Hepatocyte (in vitro differentiated cells): Measurements from ENCODE around the gene NHS. TPM values are rescaled to one million over a fixed set of nuclear protein-coding genes. Genes with fewer than 3 reads are reported as not detected.

Experiments used
- DNase-seq: peaks from one replicate; pipeline ENCODE4 v3.0.0-alpha.2; 2016; ENCODE audit warnings: low spot score
- H2AFZ ChIP-seq: fragments of 200-600 bp; sonication (generic); 2 replicates; pipeline ENCODE4 v1.6.0; 2016; ENCODE audit warnings: antibody characterized with exemption, mild to moderate bottlenecking
- H3K27ac ChIP-seq: fragments of 200-600 bp; sonication (generic); 2 replicates; pipeline ENCODE4 v1.5.1; 2016; ENCODE audit warnings: mild to moderate bottlenecking
- H3K27me3 ChIP-seq: fragments of 200-600 bp; sonication (generic); 2 replicates; pipeline ENCODE4 v1.6.1; 2016
- H3K36me3 ChIP-seq: fragments of 200-600 bp; sonication (generic); replicated peaks from 2 replicates; pipeline ENCODE4 v1.5.1; 2016; ENCODE audit warnings: low read depth; ENCODE audit not compliant: insufficient read depth
- H3K4me1 ChIP-seq: fragments of 200-600 bp; sonication (generic); 2 replicates; pipeline ENCODE4 v1.5.1; 2016; ENCODE audit warnings: mild to moderate bottlenecking, moderate library complexity; ENCODE audit not compliant: insufficient read depth
- H3K4me2 ChIP-seq: fragments of 200-600 bp; sonication (generic); 2 replicates; pipeline ENCODE4 v1.6.0; 2016
- H3K4me3 ChIP-seq: fragments of 200-600 bp; sonication (generic); 2 replicates; pipeline ENCODE4 v1.5.1; 2016; ENCODE audit warnings: mild to moderate bottlenecking
- H3K79me2 ChIP-seq: fragments of 200-600 bp; sonication (generic); 2 replicates; pipeline ENCODE4 v1.6.0; 2017; ENCODE audit warnings: mild to moderate bottlenecking
- H3K9me2 ChIP-seq: fragments of 200-600 bp; sonication (generic); replicated peaks from 2 replicates; pipeline ENCODE4 v1.6.0; 2017; ENCODE audit warnings: mild to moderate bottlenecking; ENCODE audit not compliant: insufficient read depth
- H3K9me3 ChIP-seq: fragments of 200-600 bp; sonication (generic); 2 replicates; pipeline ENCODE4 v1.5.1; 2016; ENCODE audit warnings: low read depth, mild to moderate bottlenecking
- H4K20me1 ChIP-seq: fragments of 200-600 bp; sonication (generic); 2 replicates; pipeline ENCODE4 v1.6.0; 2016; ENCODE audit warnings: mild to moderate bottlenecking; ENCODE audit not compliant: insufficient read depth, poor library complexity, severe bottlenecking
- CTCF ChIP-seq: fragments of 200-600 bp; sonication (generic); IDR thresholded peaks from 2 replicates; pipeline ENCODE4 v1.5.1; 2016; ENCODE audit warnings: antibody characterized with exemption, mild to moderate bottlenecking; ENCODE audit not compliant: poor library complexity
- EZH2 ChIP-seq: fragments of 200-600 bp; sonication (generic); IDR thresholded peaks from 2 replicates; pipeline ENCODE4 v1.6.1; 2016; ENCODE audit warnings: antibody characterized with exemption, mild to moderate bottlenecking, borderline replicate concordance
- EZH2phosphoT487 ChIP-seq: fragments of 200-600 bp; sonication (generic); IDR thresholded peaks from one replicate; pipeline ENCODE4 v1.6.1; 2018; ENCODE audit warnings: antibody characterized with exemption, mild to moderate bottlenecking, low read depth, moderate library complexity; ENCODE audit not compliant: unreplicated experiment, severe bottlenecking
- WGBS: methylation state at CpG from one replicate; pipeline ENCODE4 v1.1.6; 2016; ENCODE audit warnings: low lambda C conversion rate; ENCODE audit errors: missing lambda C conversion rate; 5-methylcytosine and 5-hydroxymethylcytosine counted together
- polyA plus RNA-seq: library from polyadenylated mRNA; unstranded; fragments of >200 nt; fragmentation: Nextera tagmentation; extraction: Ambion mirVana; gene quantifications from 2 replicates; pipeline ENCODE4 v1.2.1, GENCODE V29; 2016
- total RNA-seq: library from RNA; depleted of rRNA; stranded (reverse); fragments of >200 nt; gene quantifications from 2 replicates; pipeline ENCODE4 v1.2.3, GENCODE V29; 2014

NHS gene
- total and polyA plus RNA-seq, 2 experiments from 2014 or later: 0.35 to 3.1 TPM

GRCh38 chrX:17707731-17708130 is 332.7 kb downstream of the NHS start:
- Histone ChIP-seq H3K27ac (no peak overlapping the region), H3K9me2 (no peaks in the 10 kb centered on the region), H3K27me3 (no peaks in the 10 kb centered on the region), H3K79me2 (no peaks in the 10 kb centered on the region), H3K36me3 (no peaks in the 10 kb centered on the region), H3K4me2 (no peak overlapping the region), H3K4me1 (no peaks in the 10 kb centered on the region), H4K20me1 (no peaks in the 10 kb centered on the region), H2AFZ (no peak overlapping the region), H3K4me3 (no peak overlapping the region), H3K9me3 (no peaks in the 10 kb centered on the region)
- no peak for DNase-seq
- TF ChIP-seq EZH2: no peak
- TF ChIP-seq EZH2phosphoT487: no peak
- TF ChIP-seq CTCF: no peak
- WGBS: 71% methylated on average over 3 of the region's 3 CpGs

- Histone ChIP-seq H4K20me1 (no peaks in the 10 kb centered on the region), H3K36me3 (no peaks in the 10 kb centered on the region), H3K27me3 (no peaks in the 10 kb centered on the region), H3K4me3 (no peak overlapping the region), H3K4me1 (no peaks in the 10 kb centered on the region), H3K27ac (no peak overlapping the region), H3K79me2 (no peaks in the 10 kb centered on the region), H3K9me3 (no peaks in the 10 kb centered on the region), H3K9me2 (no peaks in the 10 kb centered on the region), H3K4me2 (no peak overlapping the region), H2AFZ (no peak overlapping the region)
- TF ChIP-seq CTCF: no peak
- no peak for TF ChIP-seq EZH2
- no peak for TF ChIP-seq EZH2phosphoT487
- WGBS: 57% methylated on average over 1 of the region's 1 CpG
- DNase-seq: peak; percentile 32
These were observed 335.9 kb downstream of the NHS start for GRCh38 chrX:17710871-17711301.

GRCh38 chrX:17713288-17713687 is 338.3 kb downstream of the NHS start:
- H3K4me1 ChIP-seq: no peaks in the 10 kb centered on the region
- no peaks in the 10 kb centered on the region for H3K27me3 ChIP-seq
- no peaks in the 10 kb centered on the region for H3K36me3 ChIP-seq
- H3K9me2 ChIP-seq: no peaks in the 10 kb centered on the region
- H3K27ac ChIP-seq: no peak overlapping the region
- H3K79me2 ChIP-seq: no peaks in the 10 kb centered on the region
- H2AFZ ChIP-seq: no peak overlapping the region
- H3K4me2 ChIP-seq: no peak overlapping the region
- TF ChIP-seq EZH2phosphoT487 (no peak), CTCF (no peak), EZH2 (no peak)
- no peaks in the 10 kb centered on the region for H3K9me3 ChIP-seq
- H4K20me1 ChIP-seq: no peaks in the 10 kb centered on the region
- H3K4me3 ChIP-seq: no peak overlapping the region
- DNase-seq: no peak
- 59% methylated on average over 2 of the region's 2 CpGs for WGBS

GRCh38 chrX:17718649-17719165 is 343.7 kb downstream of the NHS start:
- no peak overlapping the region for H2AFZ ChIP-seq
- no peak for DNase-seq
- no peaks in the 10 kb centered on the region for H3K9me3 ChIP-seq
- H3K27ac ChIP-seq: no peak overlapping the region
- H3K27me3 ChIP-seq: no peaks in the 10 kb centered on the region
- H3K4me3 ChIP-seq: no peak overlapping the region
- H3K4me1 ChIP-seq: no peaks in the 10 kb centered on the region
- no peak for TF ChIP-seq EZH2
- no peak for TF ChIP-seq EZH2phosphoT487
- no peak for TF ChIP-seq CTCF
- H3K79me2 ChIP-seq: no peaks in the 10 kb centered on the region
- H3K36me3 ChIP-seq: no peaks in the 10 kb centered on the region
- no peaks in the 10 kb centered on the region for H3K9me2 ChIP-seq
- no peaks in the 10 kb centered on the region for H4K20me1 ChIP-seq
- H3K4me2 ChIP-seq: no peak overlapping the region
